DLD1 (cell line): ENCODE measurements around the gene RUSC1.
"Not testable (repeated sequence)": the region's sequence is repeated elsewhere in the genome, so short reads cannot be mapped to it uniquely, and the experiment has no call there.

Experiments
- in situ Hi-C: cut with HindIII; loops from 2 replicates; pipeline ENCODE4 v1.10.0; 2017; ENCODE audit warnings: low sequenced_read_pairs

Gene RUSC1

GRCh38 chr1:155320661-155321617 is at the start of gene RUSC1:
Gene RUSC1, plus strand, starts transcription at chr1:155320894. Its CDS starts 880 bp downstream, at chr1:155321774.
- in situ Hi-C loops = no loop called here

- in situ Hi-C loops = no loop called here
Measured at GRCh38 chr1:155272466-155273342, 48.0 kb upstream of the RUSC1 start.

- in situ Hi-C loops = no loop called here
Measured at GRCh38 chr1:155273343-155274245, 47.1 kb upstream of the RUSC1 start, which contains the start of gene CLK2. Gene CLK2, minus strand, starts transcription at chr1:155273504. Its CDS starts 2,527 bp downstream, at chr1:155270977.

- in situ Hi-C loops = no loop called here
Measured at GRCh38 chr1:155277070-155277901, 43.4 kb upstream of the RUSC1 start, which contains the start of gene HCN3. Gene HCN3, plus strand, starts transcription at chr1:155277463. Its CDS starts 128 bp downstream, at chr1:155277591.

- in situ Hi-C loops = no loop called here
Measured at GRCh38 chr1:155277902-155278688, 42.6 kb upstream of the RUSC1 start.

GRCh38 chr1:155278689-155279160 is 42.0 kb upstream of the RUSC1 start:
- in situ Hi-C loops = no loop called here

- in situ Hi-C loops = no loop called here
Measured at GRCh38 chr1:155279268-155279667, 41.4 kb upstream of the RUSC1 start.

GRCh38 chr1:155282488-155283091 is 38.1 kb upstream of the RUSC1 start:
- in situ Hi-C loops = no loop called here

GRCh38 chr1:155284476-155284875 is 36.2 kb upstream of the RUSC1 start:
- in situ Hi-C loops = no loop called here

- in situ Hi-C loops = no loop called here
Measured at GRCh38 chr1:155285063-155285462, 35.6 kb upstream of the RUSC1 start.

GRCh38 chr1:155285631-155286044 is 35.1 kb upstream of the RUSC1 start:
- in situ Hi-C loops = no loop called here

GRCh38 chr1:155286544-155286943 is 34.1 kb upstream of the RUSC1 start:
- in situ Hi-C loops = no loop called here

- in situ Hi-C loops = no loop called here
Measured at GRCh38 chr1:155287987-155288543, 32.6 kb upstream of the RUSC1 start.

GRCh38 chr1:155291006-155291405 is 29.7 kb upstream of the RUSC1 start:
- in situ Hi-C loops = not testable (repeated sequence)

- in situ Hi-C loops = no loop called here
Measured at GRCh38 chr1:155293086-155293749, 27.5 kb upstream of the RUSC1 start.

- in situ Hi-C loops = no loop called here
Measured at GRCh38 chr1:155294520-155295182, 26.0 kb upstream of the RUSC1 start.
